AG10803 (cell line): Measurements from ENCODE around the gene MSH5.

Source experiments
- DNase-seq: peaks from one replicate; pipeline ENCODE4 v3.0.0; 2010; ENCODE audit warnings: low read depth
- H3K4me3 ChIP-seq: 2 replicates; pipeline ENCODE4 v1.5.1; 2011; ENCODE audit warnings: mild to moderate bottlenecking, low read length, control low read depth
- CTCF ChIP-seq: conservative IDR thresholded peaks from 2 replicates; pipeline ENCODE4 v1.5.1; 2011; ENCODE audit warnings: mild to moderate bottlenecking, low read length, control low read depth, inconsistent platforms

The MSH5 gene

GRCh38 chr6:31779908-31780307 lies 40.1 kb downstream of the MSH5 start:
- no peak for TF ChIP-seq CTCF
- no peak for DNase-seq
- H3K4me3 ChIP-seq = no peak overlapping the region

- no peak for DNase-seq
- no peak for TF ChIP-seq CTCF
These were observed 40.9 kb downstream of the MSH5 start for GRCh38 chr6:31780507-31781243.

GRCh38 chr6:31781244-31782125 lies 41.7 kb downstream of the MSH5 start:
- no peak for DNase-seq
- no peak for TF ChIP-seq CTCF
- H3K4me3 ChIP-seq = no peak overlapping the region

More at GRCh38 chr6:31780507-31781243, 40.9 kb downstream of the MSH5 start:
- H3K4me3 ChIP-seq = no peak overlapping the region

- no peak overlapping the region for H3K4me3 ChIP-seq
- no peak for DNase-seq
- no peak for TF ChIP-seq CTCF
These were observed 42.5 kb downstream of the MSH5 start for GRCh38 chr6:31782126-31782855.

- no peak overlapping the region for H3K4me3 ChIP-seq
- TF ChIP-seq CTCF = no peak
- no peak for DNase-seq
These were observed 44.5 kb downstream of the MSH5 start for GRCh38 chr6:31784098-31784925.

GRCh38 chr6:31785475-31785874 lies 45.7 kb downstream of the MSH5 start:
- H3K4me3 ChIP-seq = no peak overlapping the region
- TF ChIP-seq CTCF = no peak
- no peak for DNase-seq
